Right atrium auricular region (tissue), 2 donors: ENCODE results near the gene KLK5. TPM values are rescaled to one million over a fixed set of nuclear protein-coding genes. Genes with fewer than 3 reads are reported as not detected.

Source experiments
- DNase-seq: peaks from one replicate; pipeline ENCODE4 v3.0.0-alpha.2; 2019; ENCODE audit warnings: low spot score
- H3K27ac ChIP-seq, 2 donors: fragments of 200-600 bp; sonication (generic); 1 replicate in 1 of 2; 2 replicates in 1 of 2; pipeline ENCODE4 v1.5.1; 2016 to 2019
- H3K27me3 ChIP-seq, 2 donors: fragments of 200-600 bp; sonication (generic); one replicate each; pipeline versions ENCODE4 v1.5.1 to v1.6.0; 2017 to 2019
- H3K36me3 ChIP-seq: fragments of 200-600 bp; sonication (generic); one replicate; pipeline ENCODE4 v1.5.1; 2016
- H3K4me1 ChIP-seq, 2 donors: fragments of 200-600 bp; sonication (generic); one replicate each; pipeline versions ENCODE4 v1.5.1 to v1.6.0; 2017 to 2019
- H3K4me3 ChIP-seq, 2 donors: fragments of 200-600 bp; sonication (generic); 1 replicate in 1 of 2; 2 replicates in 1 of 2; pipeline ENCODE4 v1.5.1; 2017 to 2019; ENCODE audit warnings: mild to moderate bottlenecking in 1 of 2, moderate library complexity in 1 of 2
- H3K9me3 ChIP-seq, 2 donors: fragments of 200-600 bp; sonication (generic); one replicate each; pipeline ENCODE4 v1.5.1; 2019
- CTCF ChIP-seq, 2 donors: fragments of 200-600 bp; sonication (generic); IDR thresholded peaks; one replicate each; pipeline ENCODE4 v1.5.1; 2019; ENCODE audit warnings: antibody characterized with exemption in 2 of 2
- total RNA-seq, 2 donors: library from RNA; depleted of rRNA; stranded (reverse); fragments of >200 nt; gene quantifications; one replicate each; pipeline ENCODE4 v1.1.0, GENCODE V29; 2016

The KLK5 gene
- total RNA-seq, 2 donors from 2014 or later, result 2.6 to 3.1 TPM

GRCh38 chr19:50982186-50982585 lies 29.3 kb upstream of the KLK5 start:
- Histone ChIP-seq H3K4me1 (no peaks in the 10 kb centered on the region), H3K9me3 (no peaks in the 10 kb centered on the region), H3K36me3 (no peaks in the 10 kb centered on the region), H3K27ac (no peak overlapping the region), H3K27me3 (no peaks in the 10 kb centered on the region), H3K4me3 (no peak overlapping the region)
- DNase-seq, result no peak
- no peak for TF ChIP-seq CTCF (IDR thresholded peaks at IDR 0.05)

- no peaks in the 10 kb centered on the region for H3K4me1 ChIP-seq
- DNase-seq, result no peak
- no peaks in the 10 kb centered on the region for H3K27me3 ChIP-seq
- H3K9me3 ChIP-seq, result no peaks in the 10 kb centered on the region
- H3K4me3 ChIP-seq, result no peak overlapping the region
- no peak overlapping the region for H3K27ac ChIP-seq
- TF ChIP-seq CTCF (IDR thresholded peaks at IDR 0.05), result no peak
- H3K36me3 ChIP-seq, result no peaks in the 10 kb centered on the region
Observed at GRCh38 chr19:50981587-50982146, 28.8 kb upstream of the KLK5 start.

GRCh38 chr19:50980208-50980607 lies 27.4 kb upstream of the KLK5 start:
- Histone ChIP-seq H3K9me3 (no peaks in the 10 kb centered on the region), H3K27me3 (no peaks in the 10 kb centered on the region), H3K36me3 (no peaks in the 10 kb centered on the region), H3K27ac (no peak overlapping the region), H3K4me1 (no peaks in the 10 kb centered on the region), H3K4me3 (no peak overlapping the region)
- DNase-seq, result no peak
- no peak for TF ChIP-seq CTCF (IDR thresholded peaks at IDR 0.05)

GRCh38 chr19:50979758-50980157 lies 26.9 kb upstream of the KLK5 start:
- H3K4me3 ChIP-seq, result no peak overlapping the region
- no peak overlapping the region for H3K27ac ChIP-seq
- no peak for TF ChIP-seq CTCF (IDR thresholded peaks at IDR 0.05)
- H3K27me3 ChIP-seq, result no peaks in the 10 kb centered on the region
- no peaks in the 10 kb centered on the region for H3K4me1 ChIP-seq
- no peaks in the 10 kb centered on the region for H3K36me3 ChIP-seq
- no peak for DNase-seq
- H3K9me3 ChIP-seq, result no peaks in the 10 kb centered on the region

GRCh38 chr19:50978772-50979390 lies 26.0 kb upstream of the KLK5 start:
- H3K4me1 ChIP-seq, result no peaks in the 10 kb centered on the region
- no peak for TF ChIP-seq CTCF (IDR thresholded peaks at IDR 0.05)
- H3K9me3 ChIP-seq, result no peaks in the 10 kb centered on the region
- H3K27ac ChIP-seq, result no peak overlapping the region
- H3K4me3 ChIP-seq, result no peak overlapping the region
- no peaks in the 10 kb centered on the region for H3K27me3 ChIP-seq
- DNase-seq, result no peak
- no peaks in the 10 kb centered on the region for H3K36me3 ChIP-seq

GRCh38 chr19:50977626-50978025 lies 24.8 kb upstream of the KLK5 start:
- Histone ChIP-seq H3K27ac (no peak overlapping the region), H3K4me1 (no peaks in the 10 kb centered on the region), H3K4me3 (no peak overlapping the region), H3K27me3 (no peaks in the 10 kb centered on the region), H3K9me3 (no peaks in the 10 kb centered on the region), H3K36me3 (no peaks in the 10 kb centered on the region)
- no peak for TF ChIP-seq CTCF (IDR thresholded peaks at IDR 0.05)
- DNase-seq, result no peak
